GM12878 (cell line): ENCODE data around the gene ITPRIP. TPM values are rescaled to one million over a fixed set of nuclear protein-coding genes. Genes with fewer than 3 reads are reported as not detected.

Experiments
- ASH2L ChIP-seq: fragments of 300-600, 200-600 bp; sonication (generic); IDR thresholded peaks from 2 replicates; pipeline ENCODE4 v1.6.1; 2017; ENCODE audit warnings: low read depth, mild to moderate bottlenecking, borderline replicate concordance
- CBX5 ChIP-seq: sonication (generic); IDR thresholded peaks from 2 replicates; pipeline ENCODE4 v1.6.1; 2016; ENCODE audit warnings: low read depth, moderate library complexity, mild to moderate bottlenecking, inconsistent platforms
- CHD2 ChIP-seq: IDR thresholded peaks from 2 replicates; pipeline ENCODE4 v1.6.1; 2011; ENCODE audit warnings: low read depth, low read length, improper control_type of control experiment, borderline replicate concordance
- DPF2 ChIP-seq: fragments of 450-650 bp; IDR thresholded peaks from 2 replicates; pipeline ENCODE4 v1.6.1; 2017; ENCODE audit warnings: mild to moderate bottlenecking
- E4F1 ChIP-seq: fragments of 450-650 bp; IDR thresholded peaks from 2 replicates; pipeline ENCODE4 v1.6.1; 2018; ENCODE audit warnings: borderline replicate concordance, mild to moderate bottlenecking; ENCODE audit not compliant: partially characterized antibody
- HCFC1 ChIP-seq: fragments of 150-350 bp; IDR thresholded peaks from 2 replicates; pipeline ENCODE4 v1.6.1; 2014; ENCODE audit warnings: low read length
- HSF1 ChIP-seq: fragments of 150-350 bp; IDR thresholded peaks from 2 replicates; pipeline ENCODE4 v1.6.1; 2014; ENCODE audit warnings: mild to moderate bottlenecking, low read depth, low read length
- JUNB ChIP-seq: IDR thresholded peaks from 2 replicates; pipeline ENCODE4 v1.6.1; 2016; ENCODE audit warnings: antibody characterized with exemption, mild to moderate bottlenecking
- MAX ChIP-seq: IDR thresholded peaks from 2 replicates; pipeline ENCODE4 v1.6.1; 2012; ENCODE audit warnings: low read depth, low read length, improper control_type of control experiment
- MTA3 ChIP-seq: IDR thresholded peaks from 2 replicates; pipeline ENCODE4 v1.6.1; 2012; ENCODE audit warnings: low read length, inconsistent platforms, borderline replicate concordance
- MYB ChIP-seq: fragments of 150-350 bp; IDR thresholded peaks from 2 replicates; pipeline ENCODE4 v1.6.1; 2014; ENCODE audit warnings: mild to moderate bottlenecking, low read depth, low read length, borderline replicate concordance
- NFYB ChIP-seq: IDR thresholded peaks from 2 replicates; pipeline ENCODE4 v1.6.1; 2011; ENCODE audit warnings: low read depth, mild to moderate bottlenecking, low read length, improper control_type of control experiment, moderate library complexity; ENCODE audit not compliant: insufficient read depth
- NR2C2 ChIP-seq: IDR thresholded peaks from 2 replicates; pipeline ENCODE4 v1.6.1; 2011; ENCODE audit warnings: borderline replicate concordance, low read depth; ENCODE audit not compliant: control insufficient read depth, insufficient read length
- PAX8 ChIP-seq: fragments of 450-650 bp; IDR thresholded peaks from 2 replicates; pipeline ENCODE4 v1.6.1; 2017; ENCODE audit warnings: mild to moderate bottlenecking, moderate library complexity
- PKNOX1 ChIP-seq: fragments of 450-650 bp; IDR thresholded peaks from 2 replicates; pipeline ENCODE4 v1.6.1; 2016; ENCODE audit warnings: mild to moderate bottlenecking
- SMAD1 ChIP-seq: fragments of 450-650 bp; IDR thresholded peaks from 2 replicates; pipeline ENCODE4 v1.6.1; 2018; ENCODE audit warnings: mild to moderate bottlenecking, low read depth; ENCODE audit not compliant: partially characterized antibody
- SMC3 ChIP-seq: IDR thresholded peaks from 2 replicates; pipeline ENCODE4 v1.6.1; 2011; ENCODE audit warnings: low read length, improper control_type of control experiment, borderline replicate concordance
- SP1 ChIP-seq: IDR thresholded peaks from one replicate; pipeline ENCODE4 v1.6.1; 2011; ENCODE audit warnings: low read depth, low read length
- SUZ12 ChIP-seq: fragments of 200-600 bp; sonication (generic); IDR thresholded peaks from one replicate; pipeline ENCODE4 v1.6.1; 2018; ENCODE audit warnings: antibody characterized with exemption, mild to moderate bottlenecking; ENCODE audit not compliant: unreplicated experiment
- ZBTB4 ChIP-seq: fragments of 450-650 bp; formaldehyde crosslinking; IDR thresholded peaks from 2 replicates; pipeline ENCODE4 v1.4.0; 2022; ENCODE audit warnings: mild to moderate bottlenecking, moderate library complexity
- ZNF207 ChIP-seq: fragments of 450-650 bp; IDR thresholded peaks from 2 replicates; pipeline ENCODE4 v1.6.1; 2014; ENCODE audit warnings: antibody characterized with exemption, mild to moderate bottlenecking, borderline replicate concordance
- ZNF384 ChIP-seq: IDR thresholded peaks from 2 replicates; pipeline ENCODE4 v1.6.1; 2012; ENCODE audit warnings: low read depth, mild to moderate bottlenecking, low read length, improper control_type of control experiment, borderline replicate concordance
- polyA plus RNA-seq, 11 experiments: library from polyadenylated mRNA; depleted of rRNA in 4 of 11; unstranded in 6 of 11; stranded (reverse) in 5 of 11; fragments of >200 nt; fragmentation: Nextera tagmentation in 4 of 11; fragmentation: Illumina TruSeq in 1 of 11; extraction: Ambion mirVana in 4 of 11; extraction: Trizol in 1 of 11; gene quantifications; 1 replicate in 1 of 11; 2 replicates in 10 of 11; pipeline versions ENCODE4 v1.2.1 to v1.2.3, GENCODE V29; 2011 to 2016; ENCODE audit warnings: inconsistent platforms in 2 of 11, missing spikeins in 2 of 11, low read depth in 1 of 11
- total RNA-seq, 4 experiments: library from RNA; depleted of rRNA in 3 of 4; stranded (reverse); fragments of >200 nt in 3 of 4; fragmentation: Illumina TruSeq in 1 of 4; extraction: Trizol in 1 of 4; gene quantifications; 2 replicates each; pipeline versions ENCODE4 v1.2.1 to v1.2.3, GENCODE V29; 2013 to 2021

The ITPRIP gene
- total and polyA plus RNA-seq, 10 of the 15 experiments (the other 5 are each of a cell fraction or from before 2014, with no cell fraction given), result 0.82 to 10.4 (median 5.9) TPM

GRCh38 chr10:104328896-104329710 lies 9.2 kb downstream of the ITPRIP start (continued):
- TF ChIP-seq E4F1 (no peak), CHD2 (no peak), MYB (no peak), SMC3 (no peak), CBX5 (no peak), SUZ12 (no peak), MAX (no peak), DPF2 (0 out of 2 replicates have a peak, but pooled peaks have one; percentile 44), PKNOX1 (peak; percentile 50; the same call in 1 of the 2 replicates), ZNF384 (peak; percentile 67; the same call in 1 of the 2 replicates), MTA3 (no peak), PAX8 (no peak), ASH2L (no peak), NFYB (no peak), ZNF207 (no peak), SP1 (no peak), JUNB (no peak), HCFC1 (no peak), SMAD1 (peak; percentile 18), HSF1 (no peak), NR2C2 (no peak), ZBTB4 (CRISPR knock-in tag) (no peak)
